ENCODE measurements around the gene TENM3. TPM values are rescaled to one million over a fixed set of nuclear protein-coding genes. Genes with fewer than 3 reads are reported as not detected.

Gene TENM3
- total and polyA plus RNA-seq, 2 of the 8 experiments (the other 6 are each of a cell fraction or from before 2014, with no cell fraction given): 36.9 to 69.3 TPM

DNA sequence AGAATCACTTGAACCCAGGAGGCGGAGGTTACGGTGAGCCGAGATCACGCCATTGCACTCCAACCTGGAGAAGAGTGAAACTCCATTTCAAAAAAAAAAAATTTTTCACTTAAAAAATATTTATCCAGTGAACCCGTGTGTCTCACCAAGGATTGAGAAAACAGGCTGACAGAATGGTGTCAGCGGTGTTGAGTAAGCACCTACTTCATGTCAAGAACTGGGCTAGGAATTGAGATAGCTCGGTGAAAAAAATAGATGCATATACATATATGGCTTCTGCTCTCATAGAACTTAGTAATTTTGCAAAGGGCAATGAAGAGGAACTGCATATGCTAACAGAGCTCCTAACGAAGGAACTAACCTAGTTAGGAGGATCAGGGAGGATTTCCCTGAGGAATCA lies 297.3 kb downstream of the TENM3 start (continued):
- TF ChIP-seq, protein P1, sequence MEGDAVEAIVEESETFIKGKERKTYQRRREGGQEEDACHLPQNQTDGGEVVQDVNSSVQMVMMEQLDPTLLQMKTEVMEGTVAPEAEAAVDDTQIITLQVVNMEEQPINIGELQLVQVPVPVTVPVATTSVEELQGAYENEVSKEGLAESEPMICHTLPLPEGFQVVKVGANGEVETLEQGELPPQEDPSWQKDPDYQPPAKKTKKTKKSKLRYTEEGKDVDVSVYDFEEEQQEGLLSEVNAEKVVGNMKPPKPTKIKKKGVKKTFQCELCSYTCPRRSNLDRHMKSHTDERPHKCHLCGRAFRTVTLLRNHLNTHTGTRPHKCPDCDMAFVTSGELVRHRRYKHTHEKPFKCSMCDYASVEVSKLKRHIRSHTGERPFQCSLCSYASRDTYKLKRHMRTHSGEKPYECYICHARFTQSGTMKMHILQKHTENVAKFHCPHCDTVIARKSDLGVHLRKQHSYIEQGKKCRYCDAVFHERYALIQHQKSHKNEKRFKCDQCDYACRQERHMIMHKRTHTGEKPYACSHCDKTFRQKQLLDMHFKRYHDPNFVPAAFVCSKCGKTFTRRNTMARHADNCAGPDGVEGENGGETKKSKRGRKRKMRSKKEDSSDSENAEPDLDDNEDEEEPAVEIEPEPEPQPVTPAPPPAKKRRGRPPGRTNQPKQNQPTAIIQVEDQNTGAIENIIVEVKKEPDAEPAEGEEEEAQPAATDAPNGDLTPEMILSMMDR (IDR thresholded peaks at IDR 0.05; ENCODE audit: control extremely low read depth in 1 of 3, insufficient read depth in 1 of 3, low read depth in 1 of 3, low read length in 3 of 3): no peak
- TF ChIP-seq ASH2L (IDR thresholded peaks at IDR 0.05; ENCODE audit: low read length) (no peak), JUND (IDR thresholded peaks at IDR 0.05; ENCODE audit: low read length) (no peak), SUZ12 (IDR thresholded peaks at IDR 0.05; ENCODE audit: low read length) (no peak), SIX5 (IDR thresholded peaks at IDR 0.05; ENCODE audit: low read depth, low read length) (no peak), BRCA1 (IDR thresholded peaks at IDR 0.05; ENCODE audit: low read depth, low read length) (no peak), NRF1 (IDR thresholded peaks at IDR 0.05; ENCODE audit: low read depth, low read length) (no peak), SP2 (IDR thresholded peaks at IDR 0.05; ENCODE audit: low read length) (no peak), SRF (IDR thresholded peaks at IDR 0.05; ENCODE audit: low read depth, low read length) (no peak)
